ENCODE data around the gene FIS1. TPM values are rescaled to one million over a fixed set of nuclear protein-coding genes. Genes with fewer than 3 reads are reported as not detected.
"Not testable (repeated sequence)": the region's sequence is repeated elsewhere in the genome, so short reads cannot be mapped to it uniquely, and the experiment has no call there.

The FIS1 gene
- total RNA-seq, 2 experiments from 2014 or later: 81.2 to 82.3 TPM

DNA sequence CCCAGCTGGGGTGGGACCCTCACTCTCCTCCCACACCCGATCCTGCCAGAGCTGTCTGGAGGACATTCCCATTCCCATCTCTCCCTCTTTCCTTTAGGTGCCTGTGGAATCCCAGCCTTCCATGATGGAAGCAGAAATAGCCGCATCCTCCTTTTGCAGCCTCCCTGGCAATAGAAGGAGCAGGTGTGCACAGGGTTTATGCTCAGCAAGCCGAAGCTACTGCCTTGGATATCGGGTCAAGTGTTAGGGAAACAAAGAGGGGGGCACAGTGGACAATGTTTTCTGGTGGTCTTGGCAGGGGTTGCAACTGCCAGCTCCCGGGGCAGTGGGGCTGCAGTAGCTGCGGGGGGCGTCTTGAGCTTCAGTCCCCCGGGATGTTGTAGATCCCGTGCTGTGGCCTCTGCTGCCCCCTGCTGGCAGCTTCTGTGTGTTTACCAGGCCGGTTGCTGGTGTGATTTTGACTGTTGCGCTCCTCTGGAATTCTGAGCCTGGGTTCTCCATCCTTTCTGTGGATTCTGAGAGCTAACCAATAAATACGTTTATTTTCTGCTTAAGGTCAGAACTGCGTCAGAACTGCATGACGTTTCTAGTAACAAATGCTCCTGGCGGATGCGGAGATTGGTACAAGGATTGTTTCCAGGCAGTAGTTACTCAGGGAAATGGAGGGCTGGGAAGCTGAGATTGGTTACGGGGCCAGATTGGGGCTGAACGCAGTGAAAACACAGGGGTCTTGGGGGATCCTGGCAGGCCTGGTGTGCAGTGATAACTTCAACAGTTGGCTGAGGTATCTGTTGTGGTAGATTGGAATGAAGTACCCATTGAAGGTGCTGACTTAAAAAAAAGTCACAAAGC is 45.5 kb upstream of the FIS1 start:
- POLR2A ChIA-PET; H3K9me3 ChIP-seq (ENCODE audit: control insufficient read depth in 1 of 2, insufficient read depth in 1 of 2, low read length in 2 of 2); H3K36me3 Mint-ChIP-seq (ENCODE audit: low read depth); H3K27ac Mint-ChIP-seq; intact Hi-C loops (cut with DNase I, micrococcal nuclease); H3K4me1 Mint-ChIP-seq (ENCODE audit: low read depth); H3K27ac ChIP-seq (ENCODE audit: low read depth in 1 of 2, low read length in 2 of 2); H3K4me3 Mint-ChIP-seq; H3K4me3 ChIP-seq (ENCODE audit: low read length); H3K4me1 ChIP-seq (ENCODE audit: insufficient read depth, low read length); H3K9me3 Mint-ChIP-seq; H3K36me3 ChIP-seq (ENCODE audit: insufficient read depth, low read length): not testable (repeated sequence)
- TF ChIP-seq, protein P1, sequence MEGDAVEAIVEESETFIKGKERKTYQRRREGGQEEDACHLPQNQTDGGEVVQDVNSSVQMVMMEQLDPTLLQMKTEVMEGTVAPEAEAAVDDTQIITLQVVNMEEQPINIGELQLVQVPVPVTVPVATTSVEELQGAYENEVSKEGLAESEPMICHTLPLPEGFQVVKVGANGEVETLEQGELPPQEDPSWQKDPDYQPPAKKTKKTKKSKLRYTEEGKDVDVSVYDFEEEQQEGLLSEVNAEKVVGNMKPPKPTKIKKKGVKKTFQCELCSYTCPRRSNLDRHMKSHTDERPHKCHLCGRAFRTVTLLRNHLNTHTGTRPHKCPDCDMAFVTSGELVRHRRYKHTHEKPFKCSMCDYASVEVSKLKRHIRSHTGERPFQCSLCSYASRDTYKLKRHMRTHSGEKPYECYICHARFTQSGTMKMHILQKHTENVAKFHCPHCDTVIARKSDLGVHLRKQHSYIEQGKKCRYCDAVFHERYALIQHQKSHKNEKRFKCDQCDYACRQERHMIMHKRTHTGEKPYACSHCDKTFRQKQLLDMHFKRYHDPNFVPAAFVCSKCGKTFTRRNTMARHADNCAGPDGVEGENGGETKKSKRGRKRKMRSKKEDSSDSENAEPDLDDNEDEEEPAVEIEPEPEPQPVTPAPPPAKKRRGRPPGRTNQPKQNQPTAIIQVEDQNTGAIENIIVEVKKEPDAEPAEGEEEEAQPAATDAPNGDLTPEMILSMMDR (IDR thresholded peaks at IDR 0.05): peak; percentile 77
- H3K27me3 ChIP-seq (ENCODE audit: control insufficient read depth in 1 of 2, insufficient read depth in 2 of 2, low read length in 2 of 2): peaks cover 13 to 29% of the 10 kb centered on the region in 2 experiments
- DNase-seq: peak; percentile 28 to 73 (median 54)
- ATAC-seq (ENCODE audit: poor library complexity): peak; percentile 74
- CTCF ChIA-PET: interaction anchor here (1.0 to 1.2 kb wide), 5 partner anchors 11 to 213 kb away, joined by 3 read pairs; partner anchors contain the start of genes PLOD3 and ZNHIT1
- H3K27me3 Mint-ChIP-seq: peaks cover 47% of the 10 kb centered on the region

DNA sequence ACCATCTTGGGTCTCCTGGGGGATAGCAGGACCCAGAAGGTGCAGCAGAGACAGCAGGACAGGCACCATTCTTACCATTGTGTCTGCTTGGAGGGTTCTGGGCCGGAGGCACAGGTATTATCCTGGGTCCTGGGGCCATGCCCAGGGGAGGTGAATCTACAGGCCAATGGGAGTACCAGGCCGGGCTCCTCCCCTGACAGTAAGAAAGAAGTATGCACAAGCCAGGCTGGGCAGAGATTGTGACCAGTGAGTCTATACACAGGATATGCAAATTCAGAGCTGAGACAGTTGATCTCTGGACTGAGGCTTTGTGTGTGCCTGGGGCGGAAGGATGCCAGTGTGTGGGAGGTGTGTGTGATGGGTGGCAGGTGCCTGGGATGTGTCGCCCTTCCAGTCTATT is 44.8 kb upstream of the FIS1 start:
- H3K27ac ChIP-seq (ENCODE audit: low read depth in 1 of 2, low read length in 2 of 2); H3K9me3 ChIP-seq (ENCODE audit: control insufficient read depth in 1 of 2, insufficient read depth in 1 of 2, low read length in 2 of 2); H3K4me1 Mint-ChIP-seq (ENCODE audit: low read depth); H3K9me3 Mint-ChIP-seq; H3K27ac Mint-ChIP-seq; H3K4me3 ChIP-seq (ENCODE audit: low read length); POLR2A ChIA-PET; H3K4me1 ChIP-seq (ENCODE audit: insufficient read depth, low read length); H3K36me3 Mint-ChIP-seq (ENCODE audit: low read depth); DNase-seq; H3K36me3 ChIP-seq (ENCODE audit: insufficient read depth, low read length); H3K4me3 Mint-ChIP-seq: not testable (repeated sequence)
- peaks cover 42% of the 10 kb centered on the region for H3K27me3 Mint-ChIP-seq
- peak; percentile 70 for ATAC-seq (ENCODE audit: poor library complexity)
- CTCF ChIA-PET: interaction anchor here (1.0 to 1.2 kb wide), 4 partner anchors 10 to 212 kb away, joined by 3 read pairs; partner anchors contain the start of genes PLOD3 and ZNHIT1
- intact Hi-C loops (cut with DNase I, micrococcal nuclease): loop anchor here in 1 of 2 experiments (5.0 to 10.0 kb wide), 3 partner anchors 155 to 1307 kb away; partner anchors contain the start of gene ACHE
- peaks cover 8 to 24% of the 10 kb centered on the region in 2 experiments for H3K27me3 ChIP-seq (ENCODE audit: control insufficient read depth in 1 of 2, insufficient read depth in 2 of 2, low read length in 2 of 2)

DNA sequence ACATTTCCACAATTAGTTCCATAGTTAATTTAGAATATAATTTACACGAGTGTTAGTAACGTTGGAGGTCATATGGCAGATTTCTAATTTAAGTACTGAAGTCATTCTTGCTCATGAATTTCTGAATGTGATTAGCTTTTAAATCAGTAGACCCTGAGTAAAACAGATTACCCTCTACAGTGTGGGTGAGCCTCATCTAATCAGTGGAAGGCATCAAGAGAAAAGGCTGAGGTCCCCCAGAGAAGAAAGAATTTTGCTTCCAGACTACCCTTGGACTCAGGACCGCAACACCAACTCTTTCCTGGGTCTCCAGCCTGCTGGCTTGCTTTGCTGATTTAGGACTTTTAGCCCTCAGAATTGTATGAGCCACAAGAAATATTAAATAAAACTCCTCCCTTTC is 43.6 kb upstream of the FIS1 start:
- no peak for DNase-seq
- ATAC-seq (ENCODE audit: poor library complexity): no peak
- intact Hi-C loops (cut with DNase I, micrococcal nuclease): loop anchor here in 1 of 2 experiments (5.0 to 10.0 kb wide), 3 partner anchors 156 to 1306 kb away; partner anchors contain the start of gene ACHE
- Mint-ChIP-seq H3K27me3 (peaks cover 32% of the 10 kb centered on the region), H3K4me1 (ENCODE audit: low read depth) (peaks cover 4% of the 10 kb centered on the region), H3K4me3 (no peak overlapping the region), H3K36me3 (ENCODE audit: low read depth) (no peaks in the 10 kb centered on the region), H3K9me3 (no peaks in the 10 kb centered on the region), H3K27ac (no peak overlapping the region)
- Histone ChIP-seq H3K27ac (ENCODE audit: low read depth in 1 of 2, low read length in 2 of 2) (no peak overlapping the region), H3K27me3 (ENCODE audit: control insufficient read depth in 1 of 2, insufficient read depth in 2 of 2, low read length in 2 of 2) (peaks cover 6 to 12% of the 10 kb centered on the region in 2 experiments), H3K4me3 (ENCODE audit: low read length) (no peak overlapping the region), H3K9me3 (ENCODE audit: control insufficient read depth in 1 of 2, insufficient read depth in 1 of 2, low read length in 2 of 2) (no peaks in the 10 kb centered on the region), H3K36me3 (ENCODE audit: insufficient read depth, low read length) (no peaks in the 10 kb centered on the region), H3K4me1 (ENCODE audit: insufficient read depth, low read length) (peaks cover 8% of the 10 kb centered on the region)
- TF ChIP-seq, protein P1 (IDR thresholded peaks at IDR 0.05): no peak
- POLR2A ChIA-PET: no interaction called here
- CTCF ChIA-PET: no interaction called here
